K562 (cell line): ENCODE results near the gene ARMC12. TPM values are rescaled to one million over a fixed set of nuclear protein-coding genes. Genes with fewer than 3 reads are reported as not detected.
A peak's percentile ranks its signal among the peaks of the same experiment; 100 is the strongest.

Source experiments
- CREBBP ChIP-seq: IDR thresholded peaks from one replicate; pipeline ENCODE4 v1.6.1; 2012; ENCODE audit warnings: low read depth, mild to moderate bottlenecking, control low read depth, inconsistent platforms, low read length
- E2F8 ChIP-seq: fragments of 450-650 bp; IDR thresholded peaks from 2 replicates; pipeline ENCODE4 v1.7.1; 2018; ENCODE audit warnings: mild to moderate bottlenecking, low read depth; ENCODE audit not compliant: partially characterized antibody
- FOXP4 ChIP-seq: sonication (generic); formaldehyde crosslinking; IDR thresholded peaks from 2 replicates; pipeline ENCODE4 v1.8.0; 2022; ENCODE audit warnings: mild to moderate bottlenecking, missing genetic modification reagents, borderline replicate concordance
- MIER1 ChIP-seq: fragments of 450-650 bp; IDR thresholded peaks from 2 replicates; pipeline ENCODE4 v1.6.1; 2016; ENCODE audit warnings: antibody characterized with exemption, mild to moderate bottlenecking, low read depth
- NKRF ChIP-seq: fragments of 450-650 bp; IDR thresholded peaks from 2 replicates; pipeline ENCODE4 v1.6.1; 2016; ENCODE audit warnings: borderline replicate concordance
- RUNX1 ChIP-seq: sonication (generic); IDR thresholded peaks from 2 replicates; pipeline ENCODE4 v1.6.1; 2016; ENCODE audit warnings: antibody characterized with exemption, low read depth
- TAF9B ChIP-seq: fragments of 450-650 bp; IDR thresholded peaks from 2 replicates; pipeline ENCODE4 v1.6.1; 2018; ENCODE audit warnings: mild to moderate bottlenecking; ENCODE audit not compliant: partially characterized antibody
- ZBTB12 ChIP-seq: fragments of 250-450 bp; sonication (Bioruptor Pico); IDR thresholded peaks from 2 replicates; pipeline ENCODE4 v1.4.0; 2020
- ZBTB9 ChIP-seq: fragments of 450-650 bp; formaldehyde crosslinking; IDR thresholded peaks from 2 replicates; pipeline ENCODE4 v1.4.0; 2020; ENCODE audit warnings: mild to moderate bottlenecking, moderate library complexity
- ZFP1 ChIP-seq: fragments of 450-650 bp; formaldehyde crosslinking; IDR thresholded peaks from 2 replicates; pipeline ENCODE4 v1.4.0; 2020; ENCODE audit warnings: mild to moderate bottlenecking, mixed read lengths
- ZKSCAN1 ChIP-seq: fragments of 150-350 bp; IDR thresholded peaks from 2 replicates; pipeline ENCODE4 v1.6.1; 2016; ENCODE audit warnings: low read depth, low read length
- ZMIZ1 ChIP-seq, 2 experiments: fragments of 150-350 bp in 1 of 2; IDR thresholded peaks; 2 replicates each; pipeline ENCODE4 v1.6.1; 2012 to 2016; ENCODE audit warnings: low read depth in 2 of 2, low read length in 2 of 2, mild to moderate bottlenecking in 1 of 2, moderate library complexity in 1 of 2
- ZZZ3 ChIP-seq: fragments of 450-650 bp; IDR thresholded peaks from 2 replicates; pipeline ENCODE4 v1.6.1; 2016; ENCODE audit warnings: antibody characterized with exemption, mild to moderate bottlenecking, moderate library complexity
- polyA plus RNA-seq, 8 experiments: library from polyadenylated mRNA; depleted of rRNA in 4 of 8; stranded (reverse) in 5 of 8; unstranded in 3 of 8; fragments of >200 nt; fragmentation: Nextera tagmentation in 2 of 8; fragmentation: Illumina TruSeq in 1 of 8; extraction: Ambion mirVana in 2 of 8; extraction: Trizol in 1 of 8; gene quantifications; 2 replicates each; pipeline versions ENCODE4 v1.2.1 to v1.2.3, GENCODE V29; 2011 to 2014; ENCODE audit warnings: inconsistent platforms in 1 of 8, missing spikeins in 1 of 8
- total RNA-seq, 7 experiments: library from RNA; depleted of rRNA in 6 of 7; stranded (reverse); fragments of >200 nt in 6 of 7; fragmentation: Illumina TruSeq in 2 of 7; extraction: Trizol in 2 of 7; gene quantifications; 2 replicates each; pipeline versions ENCODE4 v1.2.1 to v1.2.3, GENCODE V29; 2011 to 2021; ENCODE audit warnings: low replicate concordance in 1 of 7

The ARMC12 gene
- total and polyA plus RNA-seq, 9 of the 15 experiments (the other 6 are each of a cell fraction or from before 2014, with no cell fraction given) = 0.09 to 0.58 (median 0.31) TPM; not detected in 3

- TF ChIP-seq FOXP4 (CRISPR knock-in tag) = no peak
- no peak for TF ChIP-seq E2F8
- no peak for TF ChIP-seq MIER1
- no peak for TF ChIP-seq NKRF
- TF ChIP-seq ZFP1 (CRISPR knock-in tag) = no peak
- TF ChIP-seq TAF9B = no peak
- TF ChIP-seq CREBBP = no peak
- 0 out of 4 replicates have a peak, but pooled peaks of 1 of the 2 experiments have one; percentile 13 for TF ChIP-seq ZMIZ1 (IDR thresholded peaks at IDR 0.05; ENCODE audit: low read depth in 2 of 2, low read length in 2 of 2)
- no peak for TF ChIP-seq ZZZ3
- no peak for TF ChIP-seq ZBTB9 (CRISPR knock-in tag)
- no peak for TF ChIP-seq RUNX1
- no peak for TF ChIP-seq ZBTB12 (CRISPR knock-in tag)
- TF ChIP-seq ZKSCAN1 = no peak
Measured at GRCh38 chr6:35694462-35694861, 42.4 kb upstream of the ARMC12 start (continued).
